HG02884 (cell line): ENCODE measurements around the gene HAS3.
"Not testable (repeated sequence)": the region's sequence is repeated elsewhere in the genome, so short reads cannot be mapped to it uniquely, and the experiment has no call there.

ENCODE experiments used
- ATAC-seq: cut with Tn5 transposase; IDR thresholded peaks from one replicate; pipeline ENCODE4 v1.9.1; 2021; ENCODE audit warnings: mild to moderate bottlenecking, moderate library complexity; ENCODE audit not compliant: unreplicated experiment

Gene HAS3

DNA sequence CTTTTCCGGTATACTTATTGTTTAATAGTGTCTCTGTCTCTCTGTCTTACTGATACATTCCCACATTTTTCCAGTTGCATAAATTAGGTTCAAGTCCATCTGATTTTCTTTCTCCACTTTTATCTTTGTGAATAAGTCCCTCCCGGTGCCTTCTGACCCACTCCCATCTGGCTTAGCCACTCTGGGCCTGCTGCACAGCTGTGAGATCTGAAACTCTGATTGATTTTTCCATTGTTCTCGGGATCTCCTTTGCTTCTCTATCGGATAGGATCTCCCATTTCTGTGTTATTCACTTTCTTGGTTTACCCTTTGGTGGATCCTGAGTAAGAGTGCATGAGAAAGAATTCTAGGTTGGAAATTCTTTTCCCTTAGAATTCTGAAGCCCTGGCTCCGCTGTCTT is 35.6 kb downstream of the HAS3 start:
- no peak for ATAC-seq

- no peak for ATAC-seq
These were observed 36.5 kb downstream of the HAS3 start for GRCh38 chr16:69141936-69142335.

DNA sequence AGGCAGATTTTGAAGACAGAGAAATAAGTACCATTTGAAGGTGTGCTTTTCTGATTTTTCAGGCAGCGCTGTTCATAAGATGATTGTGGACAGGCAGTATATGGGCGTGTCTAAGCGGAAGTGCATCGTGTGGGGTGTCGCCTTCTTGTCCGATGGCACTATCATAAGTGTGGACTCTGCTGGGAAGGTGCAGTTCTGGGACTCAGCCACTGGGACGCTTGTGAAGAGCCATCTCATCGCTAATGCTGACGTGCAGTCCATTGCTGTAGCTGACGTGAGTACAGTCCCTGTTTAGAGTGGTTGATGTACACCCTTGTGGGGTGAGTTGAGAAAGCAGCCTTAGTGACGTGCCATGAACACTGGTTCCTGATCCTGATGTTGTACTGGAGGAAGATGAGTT is 37.7 kb downstream of the HAS3 start:
- ATAC-seq, result no peak

- ATAC-seq, result no peak
These were observed 40.2 kb downstream of the HAS3 start for GRCh38 chr16:69145658-69146057.

DNA sequence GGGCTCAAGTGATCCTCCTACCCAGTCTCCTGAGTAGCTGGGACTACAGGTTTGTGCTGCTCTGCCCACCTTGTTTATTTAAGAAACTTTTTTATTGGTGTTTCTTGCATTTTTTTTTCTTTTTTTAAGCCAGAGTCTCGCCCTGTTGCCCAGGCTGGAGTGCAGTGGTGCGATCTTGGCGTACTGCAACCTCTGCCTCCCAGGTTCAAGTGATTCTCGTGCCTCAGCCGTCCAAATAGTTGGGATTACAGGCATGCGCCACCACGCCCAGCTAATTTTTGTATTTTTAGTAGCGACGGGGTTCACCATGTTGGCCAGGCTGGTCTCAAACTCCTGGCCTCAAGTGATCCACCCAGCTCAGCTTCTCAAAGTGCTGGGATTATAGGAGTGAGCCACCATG is 44.2 kb downstream of the HAS3 start:
- not testable (repeated sequence) for ATAC-seq

- ATAC-seq, result no peak
These were observed 44.9 kb downstream of the HAS3 start for GRCh38 chr16:69150146-69150865.

- no peak for ATAC-seq
These were observed 51.7 kb downstream of the HAS3 start for GRCh38 chr16:69157196-69157595.

GRCh38 chr16:69160192-69160591 is 54.7 kb downstream of the HAS3 start:
- no peak for ATAC-seq

- no peak for ATAC-seq
These were observed 60.1 kb downstream of the HAS3 start for GRCh38 chr16:69165584-69165983.

- no peak for ATAC-seq
These were observed 60.9 kb downstream of the HAS3 start for GRCh38 chr16:69166221-69166833.

- no peak for ATAC-seq
These were observed 61.8 kb downstream of the HAS3 start for GRCh38 chr16:69166946-69167930.
